Muscle layer of colon (tissue), 2 donors: Measurements from ENCODE around the gene PNO1.

Experiments
- H3K27ac ChIP-seq: one replicate; pipeline ENCODE4 v1.7.0; 2013; ENCODE audit warnings: low read depth, mild to moderate bottlenecking, low read length, moderate library complexity
- H3K27me3 ChIP-seq, 2 donors: one replicate each; pipeline ENCODE4 v1.7.0; 2013; ENCODE audit warnings: low read length in 2 of 2, mild to moderate bottlenecking in 2 of 2; ENCODE audit not compliant: insufficient read depth in 2 of 2, control insufficient read depth in 1 of 2
- H3K36me3 ChIP-seq: one replicate; pipeline ENCODE4 v1.7.0; 2013; ENCODE audit warnings: mild to moderate bottlenecking, low read length; ENCODE audit not compliant: insufficient read depth
- H3K4me1 ChIP-seq: one replicate; pipeline ENCODE4 v1.7.0; 2013; ENCODE audit warnings: mild to moderate bottlenecking, low read length; ENCODE audit not compliant: insufficient read depth
- H3K4me3 ChIP-seq, 2 donors: one replicate each; pipeline ENCODE4 v1.7.0; 2013; ENCODE audit warnings: low read length in 2 of 2, low read depth in 1 of 2, mild to moderate bottlenecking in 1 of 2, moderate library complexity in 1 of 2
- H3K9ac ChIP-seq: one replicate; pipeline ENCODE4 v1.7.0; 2013; ENCODE audit warnings: low read length
- H3K9me3 ChIP-seq: one replicate; pipeline ENCODE4 v1.7.0; 2013; ENCODE audit warnings: mild to moderate bottlenecking, low read length
- donor health status: abdominal sarcoma.
- donor health status: Adenocarcinoma of cecum.

The PNO1 gene

DNA sequence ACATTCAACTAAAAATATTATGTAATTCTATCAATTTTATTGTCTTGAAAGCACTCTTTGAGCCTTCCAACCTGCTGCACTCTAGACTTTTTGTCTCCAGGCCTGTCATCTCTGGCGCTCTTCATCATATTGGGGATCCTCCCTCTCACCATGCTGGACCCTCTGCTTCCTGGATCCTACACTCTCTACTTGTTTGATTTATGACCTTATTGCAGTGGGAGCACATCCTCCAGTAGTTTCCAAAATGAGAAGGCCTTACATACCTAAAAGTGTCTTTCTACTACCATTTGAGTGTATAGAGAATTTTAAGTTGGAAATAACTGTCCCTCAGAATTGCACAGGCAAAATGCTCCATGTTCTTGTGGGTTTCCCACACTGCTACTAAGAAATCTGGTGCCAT, 25.2 kb downstream of the PNO1 start:
- Histone ChIP-seq H3K4me1 (no peaks in the 10 kb centered on the region), H3K36me3 (peaks cover 13% of the 10 kb centered on the region), H3K4me3 (no peak overlapping the region), H3K9me3 (no peaks in the 10 kb centered on the region), H3K9ac (no peak overlapping the region), H3K27me3 (no peaks in the 10 kb centered on the region), H3K27ac (no peak overlapping the region)

DNA sequence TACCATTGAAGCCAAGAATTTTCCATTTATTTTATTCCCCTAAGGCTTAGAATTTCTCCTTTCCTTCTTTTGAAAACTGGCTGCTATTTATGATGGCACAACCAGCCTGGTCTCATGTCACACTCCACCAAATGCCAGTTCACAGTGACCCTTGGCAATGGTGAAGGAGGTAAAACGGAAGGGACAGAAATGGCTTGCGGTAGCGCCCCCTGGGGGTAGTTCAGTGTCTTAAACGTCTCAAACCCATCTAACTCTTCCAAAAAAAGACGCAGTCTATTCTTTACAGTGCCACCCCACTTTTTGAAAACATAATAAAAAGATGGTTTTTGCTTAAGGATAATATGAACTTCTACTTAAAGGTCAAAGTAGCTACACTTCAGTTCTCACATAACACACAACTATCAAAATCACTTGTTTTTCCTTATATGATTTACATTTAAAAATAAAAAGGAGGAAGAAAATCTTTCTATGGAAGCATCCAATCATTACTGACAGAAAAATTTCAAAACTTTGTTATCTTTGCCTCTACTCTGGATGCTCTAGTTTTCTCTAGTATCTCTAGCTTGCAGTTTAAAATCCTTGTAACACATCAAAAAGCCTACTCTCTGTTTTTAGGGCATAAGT, 28.0 kb downstream of the PNO1 start:
- Histone ChIP-seq H3K27ac (no peak overlapping the region), H3K4me1 (no peaks in the 10 kb centered on the region), H3K36me3 (peaks cover 8% of the 10 kb centered on the region)

DNA sequence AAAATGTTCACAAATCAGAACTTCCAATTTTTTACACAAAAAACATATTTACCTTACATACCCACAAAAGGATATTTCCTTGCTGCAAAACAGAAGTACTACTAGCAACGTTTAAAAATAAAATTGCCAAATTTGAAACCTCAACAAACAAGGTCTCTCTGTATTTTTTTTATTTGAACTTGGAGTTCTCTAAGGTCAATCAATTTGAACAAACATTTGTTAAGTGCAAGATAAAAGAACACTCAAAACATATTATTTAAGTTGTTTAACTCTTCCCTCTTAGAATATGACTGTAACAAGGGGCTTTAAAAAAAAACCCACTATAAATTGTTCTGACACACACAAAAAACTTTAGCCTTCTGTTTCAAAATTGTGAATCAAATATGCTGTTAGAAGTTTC, 29.6 kb downstream of the PNO1 start:
- Histone ChIP-seq H3K4me1 (no peaks in the 10 kb centered on the region), H3K27ac (no peak overlapping the region), H3K9me3 (no peaks in the 10 kb centered on the region), H3K27me3 (no peaks in the 10 kb centered on the region), H3K9ac (no peak overlapping the region), H3K36me3 (peaks cover 8% of the 10 kb centered on the region), H3K4me3 (no peak overlapping the region)

More for the DNA sequence above, 28.0 kb downstream of the PNO1 start:
- H3K27me3 ChIP-seq, result no peaks in the 10 kb centered on the region
- no peak overlapping the region for H3K4me3 ChIP-seq
- no peak overlapping the region for H3K9ac ChIP-seq
- no peaks in the 10 kb centered on the region for H3K9me3 ChIP-seq

DNA sequence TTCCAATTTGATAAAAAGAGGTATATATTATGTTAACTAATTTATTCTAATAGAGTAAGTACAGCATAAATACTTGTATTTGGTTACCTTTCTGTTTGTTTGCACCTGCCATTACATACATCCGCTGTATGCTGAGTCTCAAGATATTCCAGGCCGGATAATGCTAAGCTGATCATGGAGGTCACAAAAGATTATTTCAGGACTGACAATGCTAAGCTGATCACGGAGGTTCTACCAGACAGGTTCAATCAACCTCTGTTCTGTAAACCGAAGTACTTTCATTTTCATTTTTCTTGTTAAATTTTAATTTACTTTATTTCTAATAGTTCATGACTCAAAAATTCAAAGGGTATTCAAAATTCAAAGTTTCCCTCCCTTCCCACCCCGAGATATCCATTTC, 31.1 kb downstream of the PNO1 start:
- Histone ChIP-seq H3K27ac (no peak overlapping the region), H3K9ac (no peak overlapping the region), H3K9me3 (no peaks in the 10 kb centered on the region), H3K36me3 (peaks cover 8% of the 10 kb centered on the region), H3K27me3 (no peaks in the 10 kb centered on the region), H3K4me1 (peaks cover 9% of the 10 kb centered on the region), H3K4me3 (no peak overlapping the region)

DNA sequence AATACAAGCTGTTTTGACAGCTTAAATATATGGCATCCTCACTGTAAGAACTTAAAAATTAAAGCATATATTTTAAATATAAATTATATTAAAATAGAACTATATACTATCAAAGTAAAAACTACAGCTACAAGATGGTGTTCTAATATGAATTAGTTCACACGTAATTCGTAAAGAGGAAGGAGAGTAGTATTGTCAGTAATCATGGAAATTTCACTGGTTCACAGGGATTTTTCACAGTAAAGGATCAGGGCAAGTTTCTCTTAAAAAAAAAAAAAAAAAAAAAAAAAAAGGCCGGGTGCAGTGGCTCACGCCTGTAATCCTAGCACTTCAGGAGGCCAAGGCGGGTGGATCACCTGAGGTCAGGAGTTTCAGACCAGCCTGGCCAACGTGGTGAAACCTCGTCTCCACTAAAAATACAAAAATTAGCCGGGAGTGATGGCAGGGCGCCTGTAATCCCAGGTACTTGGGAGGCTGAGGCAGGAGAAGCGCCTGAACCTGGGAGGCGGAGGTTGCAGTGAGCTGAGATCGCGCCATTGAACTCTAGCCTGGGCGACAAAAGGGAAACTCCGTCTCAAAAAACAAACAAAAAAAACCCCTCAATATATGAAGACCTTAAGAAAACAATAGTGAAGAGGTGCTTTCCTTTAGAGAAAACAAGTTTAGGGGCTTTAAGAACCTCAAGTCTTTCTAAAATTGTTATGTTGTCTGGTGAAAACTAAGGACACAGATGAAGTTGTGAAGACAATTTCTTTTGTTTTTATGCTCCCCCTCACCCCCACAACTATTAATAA, 32.5 kb downstream of the PNO1 start:
- Histone ChIP-seq H3K9me3 (no peaks in the 10 kb centered on the region), H3K4me1 (peaks cover 13% of the 10 kb centered on the region), H3K36me3 (peaks cover 8% of the 10 kb centered on the region), H3K9ac (no peak overlapping the region), H3K27ac (no peak overlapping the region), H3K4me3 (no peak overlapping the region), H3K27me3 (no peaks in the 10 kb centered on the region)

DNA sequence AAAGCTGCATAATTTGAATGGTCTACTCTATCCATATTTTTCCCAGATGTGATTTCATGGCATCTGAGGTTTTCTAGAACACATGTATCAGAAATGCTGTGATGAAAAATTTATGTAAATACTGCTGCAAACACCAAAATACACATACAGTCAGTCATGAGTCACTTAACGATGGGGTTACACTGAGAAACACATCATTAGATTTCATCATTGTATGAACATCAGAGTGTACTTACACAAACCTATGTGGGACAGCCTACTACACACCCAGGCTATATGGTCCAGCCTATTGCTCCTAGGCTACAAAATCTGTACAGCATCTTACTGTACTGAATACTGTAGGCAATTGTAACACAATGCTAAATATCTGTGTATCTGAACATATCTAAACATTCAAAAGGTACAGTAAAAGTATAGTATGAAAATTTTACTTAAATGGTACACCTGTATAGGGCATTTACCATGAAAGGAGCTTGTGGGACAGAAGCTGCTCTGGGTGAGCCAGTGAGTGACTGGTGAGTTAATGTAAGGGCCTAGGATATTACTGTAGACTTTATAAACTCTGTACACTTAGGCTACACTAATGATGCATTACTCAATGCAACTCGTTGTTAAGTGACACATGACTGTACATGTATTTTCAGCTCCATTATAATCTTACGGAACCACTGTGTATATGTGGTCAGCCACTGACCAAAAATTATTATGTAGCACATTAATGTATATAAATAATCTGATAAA, 33.5 kb downstream of the PNO1 start:
- H3K9ac ChIP-seq, result no peak overlapping the region
- peaks cover 23% of the 10 kb centered on the region for H3K4me1 ChIP-seq
- no peaks in the 10 kb centered on the region for H3K9me3 ChIP-seq
- peaks cover 8% of the 10 kb centered on the region for H3K36me3 ChIP-seq
- H3K27ac ChIP-seq, result no peak overlapping the region
- H3K4me3 ChIP-seq, result no peak overlapping the region
- no peaks in the 10 kb centered on the region for H3K27me3 ChIP-seq

DNA sequence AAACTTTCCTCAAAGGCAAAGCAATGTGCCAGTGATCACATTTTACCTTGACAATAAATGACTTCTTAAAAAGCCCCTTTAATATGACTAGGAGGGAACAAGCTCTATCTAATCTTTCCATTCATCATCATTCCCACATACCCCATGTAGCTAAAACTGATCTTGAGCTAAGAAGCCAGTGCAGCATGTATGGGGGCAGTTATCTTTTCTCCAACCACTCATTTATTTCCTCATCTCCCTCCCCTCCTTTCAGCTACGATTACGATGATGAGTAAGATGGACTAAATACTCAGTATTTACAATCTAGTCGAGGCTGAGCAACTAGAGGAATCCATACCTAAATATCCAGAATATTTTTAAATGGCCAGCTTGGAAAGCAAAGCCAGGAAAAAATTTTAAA, 35.5 kb downstream of the PNO1 start:
- Histone ChIP-seq H3K9me3 (no peaks in the 10 kb centered on the region), H3K27ac (no peak overlapping the region), H3K4me3 (no peak overlapping the region), H3K9ac (no peak overlapping the region), H3K27me3 (no peaks in the 10 kb centered on the region), H3K36me3 (no peaks in the 10 kb centered on the region), H3K4me1 (peaks cover 23% of the 10 kb centered on the region)

DNA sequence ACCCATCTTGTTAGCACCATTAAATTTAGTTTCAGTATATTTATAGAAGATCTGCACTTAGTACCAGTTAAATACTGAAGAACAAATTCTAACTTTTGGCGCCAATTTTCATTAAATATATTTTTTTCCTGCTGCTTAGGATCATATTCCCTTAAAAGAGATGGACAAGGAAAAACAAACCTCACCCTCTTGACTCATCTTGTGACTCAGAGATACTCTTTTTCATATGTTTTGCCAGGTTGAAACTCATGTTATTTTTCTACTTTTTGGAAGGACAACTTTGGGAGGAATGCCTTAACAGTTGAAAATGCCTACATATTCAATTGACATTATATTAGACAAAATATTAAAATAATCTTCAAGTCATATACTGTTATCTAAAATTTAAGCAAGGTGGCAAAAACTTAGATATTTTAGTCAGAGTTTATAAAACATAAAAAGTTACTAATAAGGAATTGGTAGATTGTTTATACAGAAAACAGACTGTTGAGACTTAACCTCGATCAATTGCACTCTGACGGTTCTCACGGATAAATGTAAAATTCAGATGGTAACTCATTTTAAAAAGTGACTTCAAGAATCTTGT, 36.2 kb downstream of the PNO1 start:
- H3K27ac ChIP-seq, result no peak overlapping the region
- H3K36me3 ChIP-seq, result no peaks in the 10 kb centered on the region
- H3K9ac ChIP-seq, result no peak overlapping the region
- H3K4me1 ChIP-seq, result peaks cover 23% of the 10 kb centered on the region
- H3K4me3 ChIP-seq, result no peak overlapping the region
- H3K9me3 ChIP-seq, result no peaks in the 10 kb centered on the region
- no peaks in the 10 kb centered on the region for H3K27me3 ChIP-seq

DNA sequence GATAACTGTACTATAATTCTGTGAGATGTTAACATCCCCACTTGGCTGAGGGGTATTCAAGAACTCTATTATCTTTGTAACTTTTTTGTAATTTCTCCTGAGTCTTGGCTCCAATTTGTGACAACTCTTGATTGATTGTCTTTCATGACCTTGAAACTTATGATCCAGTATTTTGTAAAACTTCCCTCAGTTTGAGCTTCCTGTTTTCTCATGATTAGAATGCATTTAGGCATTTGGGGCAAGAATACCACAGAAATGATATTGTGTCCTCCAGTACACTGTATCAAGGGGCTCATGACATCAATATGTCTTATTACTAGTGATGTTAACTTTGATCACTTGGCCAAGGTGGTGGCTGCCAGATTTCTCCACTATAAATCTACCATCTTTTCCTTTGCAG, 37.4 kb downstream of the PNO1 start:
- no peaks in the 10 kb centered on the region for H3K36me3 ChIP-seq
- no peak overlapping the region for H3K4me3 ChIP-seq
- no peaks in the 10 kb centered on the region for H3K9me3 ChIP-seq
- H3K27me3 ChIP-seq, result no peaks in the 10 kb centered on the region
- peaks cover 23% of the 10 kb centered on the region for H3K4me1 ChIP-seq
- H3K27ac ChIP-seq, result no peak overlapping the region
- H3K9ac ChIP-seq, result no peak overlapping the region

DNA sequence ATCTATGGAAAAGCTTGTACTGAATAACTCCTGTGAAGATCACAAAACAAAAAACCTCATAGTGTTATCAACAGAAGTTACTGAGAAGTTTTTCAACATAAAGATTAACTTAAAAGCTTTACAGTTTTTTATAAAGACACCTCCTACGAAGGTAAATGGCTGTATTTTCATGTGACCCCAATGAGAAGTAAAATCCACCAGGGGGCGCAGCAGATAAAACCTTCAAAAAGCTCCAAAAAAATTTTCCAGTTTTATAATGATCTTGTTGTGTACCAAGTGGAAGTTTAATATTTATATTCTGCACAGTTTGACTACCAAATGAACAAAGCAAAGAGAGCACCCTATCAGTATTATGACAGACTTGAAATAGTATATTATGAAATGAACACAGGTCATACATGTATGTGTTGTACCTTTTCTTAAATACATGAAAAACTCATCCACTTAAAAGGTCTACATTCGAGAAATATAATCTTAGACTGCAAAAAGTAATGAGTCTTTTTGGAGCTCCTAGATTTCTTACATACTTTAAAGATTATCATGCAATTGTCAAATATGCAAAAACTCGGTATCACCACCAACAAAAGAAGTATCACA, 38.5 kb downstream of the PNO1 start:
- no peaks in the 10 kb centered on the region for H3K36me3 ChIP-seq
- no peak overlapping the region for H3K27ac ChIP-seq
- peaks cover 23% of the 10 kb centered on the region for H3K4me1 ChIP-seq
- H3K27me3 ChIP-seq, result no peaks in the 10 kb centered on the region
- H3K9ac ChIP-seq, result no peak overlapping the region
- H3K4me3 ChIP-seq, result no peak overlapping the region
- H3K9me3 ChIP-seq, result no peaks in the 10 kb centered on the region

DNA sequence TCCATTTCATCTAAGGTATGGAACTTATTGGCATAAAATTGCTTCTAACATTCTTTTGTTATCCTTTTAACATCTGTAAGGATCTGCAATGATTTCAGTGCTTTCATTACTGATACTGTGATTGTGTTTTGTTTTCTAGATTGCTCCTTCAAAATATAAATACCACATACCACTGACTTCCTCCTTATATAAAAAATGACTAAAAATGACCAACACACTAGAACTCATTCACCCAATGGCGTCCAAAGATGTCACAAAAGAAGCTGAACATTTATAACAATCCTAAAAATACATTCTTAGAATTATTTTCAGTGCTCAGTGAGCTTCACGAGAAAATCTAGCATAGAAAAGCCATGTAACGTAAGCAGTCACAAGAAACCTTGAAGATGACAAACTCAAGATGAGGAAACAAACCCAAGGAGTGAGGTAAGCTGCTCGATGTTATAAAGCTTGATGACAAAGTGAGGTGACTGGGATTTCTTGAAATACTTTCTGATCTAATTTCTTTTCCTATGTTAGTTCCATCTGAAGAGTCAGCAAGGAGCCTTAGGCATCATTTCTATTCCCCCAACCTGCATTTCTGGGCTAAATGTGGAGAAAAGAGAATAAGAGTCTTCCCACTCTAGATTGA, 42.6 kb downstream of the PNO1 start:
- H3K4me1 ChIP-seq, result peaks cover 18% of the 10 kb centered on the region
- no peak overlapping the region for H3K4me3 ChIP-seq
- no peaks in the 10 kb centered on the region for H3K36me3 ChIP-seq
- no peaks in the 10 kb centered on the region for H3K27me3 ChIP-seq
- no peak overlapping the region for H3K27ac ChIP-seq
- no peaks in the 10 kb centered on the region for H3K9me3 ChIP-seq
- H3K9ac ChIP-seq, result no peak overlapping the region
